ENCODE results near the gene KLK13.
A peak's percentile ranks its signal among the peaks of the same experiment; 100 is the strongest.

Gene KLK13

DNA sequence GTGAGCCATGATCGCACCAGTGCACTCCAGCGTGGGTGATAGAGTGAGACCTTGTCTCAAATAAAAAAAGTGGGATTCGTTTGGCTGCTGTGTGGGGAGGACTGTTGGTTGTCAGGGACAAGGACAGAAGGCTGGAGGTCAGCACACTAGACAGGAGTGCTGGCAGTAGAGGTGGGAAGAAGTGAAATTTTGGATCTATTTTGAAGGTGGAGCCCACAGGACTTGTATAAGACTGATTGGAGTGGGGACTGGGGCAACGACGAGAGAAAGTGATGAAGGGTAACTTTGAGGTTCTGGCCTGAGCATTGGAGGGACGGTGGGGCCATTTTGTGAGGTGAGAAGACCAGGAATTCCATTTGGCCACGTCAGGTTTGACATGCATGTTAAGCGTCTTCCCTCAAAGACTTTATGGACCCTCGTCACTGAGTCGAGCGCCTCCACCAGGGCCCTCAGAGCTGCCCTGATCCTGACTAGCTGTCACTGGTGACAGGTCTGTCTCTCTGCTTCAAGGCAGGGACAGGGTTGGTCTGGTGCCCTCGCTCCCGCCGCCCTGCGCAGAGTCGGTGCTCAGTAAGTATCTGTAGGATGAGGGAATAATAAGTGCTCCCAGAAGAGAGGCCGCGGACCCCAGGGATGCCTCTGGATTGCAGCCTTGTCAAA is 42.6 kb upstream of the KLK13 start:
- TF ChIP-seq, protein P1, sequence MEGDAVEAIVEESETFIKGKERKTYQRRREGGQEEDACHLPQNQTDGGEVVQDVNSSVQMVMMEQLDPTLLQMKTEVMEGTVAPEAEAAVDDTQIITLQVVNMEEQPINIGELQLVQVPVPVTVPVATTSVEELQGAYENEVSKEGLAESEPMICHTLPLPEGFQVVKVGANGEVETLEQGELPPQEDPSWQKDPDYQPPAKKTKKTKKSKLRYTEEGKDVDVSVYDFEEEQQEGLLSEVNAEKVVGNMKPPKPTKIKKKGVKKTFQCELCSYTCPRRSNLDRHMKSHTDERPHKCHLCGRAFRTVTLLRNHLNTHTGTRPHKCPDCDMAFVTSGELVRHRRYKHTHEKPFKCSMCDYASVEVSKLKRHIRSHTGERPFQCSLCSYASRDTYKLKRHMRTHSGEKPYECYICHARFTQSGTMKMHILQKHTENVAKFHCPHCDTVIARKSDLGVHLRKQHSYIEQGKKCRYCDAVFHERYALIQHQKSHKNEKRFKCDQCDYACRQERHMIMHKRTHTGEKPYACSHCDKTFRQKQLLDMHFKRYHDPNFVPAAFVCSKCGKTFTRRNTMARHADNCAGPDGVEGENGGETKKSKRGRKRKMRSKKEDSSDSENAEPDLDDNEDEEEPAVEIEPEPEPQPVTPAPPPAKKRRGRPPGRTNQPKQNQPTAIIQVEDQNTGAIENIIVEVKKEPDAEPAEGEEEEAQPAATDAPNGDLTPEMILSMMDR (IDR thresholded peaks at IDR 0.05; ENCODE audit: extremely low read depth, missing control alignments), result no peak
- DNase-seq (ENCODE audit: low spot score), result no peak

DNA sequence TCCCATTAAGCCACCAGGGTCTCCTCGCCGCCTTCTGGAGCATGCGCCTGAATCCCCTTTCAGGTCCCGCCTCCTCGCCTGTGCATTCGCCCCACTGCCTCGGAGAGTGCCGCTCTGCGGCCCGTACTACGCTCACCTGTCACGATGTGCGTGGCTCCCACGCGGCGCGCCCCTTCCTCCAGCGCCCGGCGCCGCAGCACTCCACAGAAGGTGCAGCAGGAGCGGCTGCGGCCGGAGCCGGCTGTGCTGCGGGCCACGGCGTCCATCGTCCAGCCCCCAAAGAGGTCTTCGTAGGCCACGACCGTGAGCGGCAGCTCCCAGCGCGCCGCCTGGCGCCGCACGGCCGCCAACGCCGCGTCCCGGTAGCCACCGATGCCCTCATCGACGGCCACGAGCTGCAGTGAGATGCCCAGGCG is 39.0 kb upstream of the KLK13 start:
- TF ChIP-seq, protein P1 (IDR thresholded peaks at IDR 0.05; ENCODE audit: extremely low read depth, missing control alignments), result no peak
- DNase-seq (ENCODE audit: low spot score), result no peak

DNA sequence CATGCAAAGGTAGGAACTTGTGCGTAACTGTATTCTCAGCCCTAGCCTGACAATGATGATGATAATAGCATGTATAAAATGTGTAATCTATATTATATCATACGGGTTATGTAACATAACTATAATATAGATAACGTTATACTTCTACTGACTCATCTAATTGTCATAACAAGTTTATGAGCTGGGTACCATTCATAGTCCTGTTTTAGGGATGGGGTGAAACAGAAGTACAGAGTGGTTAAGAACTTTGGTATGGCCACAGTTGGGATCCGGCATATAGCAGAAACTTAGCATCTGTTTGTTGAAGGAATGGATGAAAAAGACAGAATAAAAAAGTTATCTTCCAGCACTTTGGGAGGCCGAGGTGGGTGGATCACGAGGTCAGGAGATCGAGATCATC is 38.1 kb upstream of the KLK13 start:
- no peak for DNase-seq (ENCODE audit: low spot score)
- TF ChIP-seq, protein P1 (IDR thresholded peaks at IDR 0.05; ENCODE audit: extremely low read depth, missing control alignments), result no peak

DNA sequence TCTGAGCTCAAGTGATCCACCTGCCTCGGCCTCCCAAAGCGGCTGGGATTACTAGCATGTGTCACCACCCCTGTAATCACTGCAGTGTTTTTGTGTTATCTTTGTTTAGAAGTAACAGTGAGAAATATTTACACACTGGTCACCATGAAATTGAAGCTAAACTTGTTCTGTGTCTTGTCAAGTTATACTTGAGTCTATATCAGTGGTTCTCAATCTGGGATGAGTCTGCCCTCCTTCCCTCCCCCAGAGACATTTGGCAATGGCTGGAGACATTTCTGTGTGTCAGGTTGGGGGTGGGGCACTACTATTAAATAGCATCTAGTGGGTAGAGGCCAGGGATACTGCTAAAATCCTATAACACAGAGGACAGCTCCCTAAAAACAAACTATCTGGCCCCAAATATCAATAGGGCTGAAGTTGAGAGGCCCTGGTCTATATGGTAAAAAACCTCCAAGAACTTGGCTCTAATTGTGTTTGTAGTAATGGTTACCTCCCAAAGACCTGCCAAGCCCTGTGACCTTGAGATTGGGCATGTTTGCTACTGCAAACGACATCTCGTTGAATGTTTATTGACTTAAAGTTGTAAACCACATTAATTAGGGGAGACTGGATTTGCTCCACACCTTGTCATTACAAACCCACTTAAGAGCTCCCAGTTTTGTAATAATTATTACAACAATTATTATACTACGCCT is 36.4 kb upstream of the KLK13 start:
- DNase-seq (ENCODE audit: low spot score), result no peak
- TF ChIP-seq, protein P1 (IDR thresholded peaks at IDR 0.05; ENCODE audit: extremely low read depth, missing control alignments), result no peak

DNA sequence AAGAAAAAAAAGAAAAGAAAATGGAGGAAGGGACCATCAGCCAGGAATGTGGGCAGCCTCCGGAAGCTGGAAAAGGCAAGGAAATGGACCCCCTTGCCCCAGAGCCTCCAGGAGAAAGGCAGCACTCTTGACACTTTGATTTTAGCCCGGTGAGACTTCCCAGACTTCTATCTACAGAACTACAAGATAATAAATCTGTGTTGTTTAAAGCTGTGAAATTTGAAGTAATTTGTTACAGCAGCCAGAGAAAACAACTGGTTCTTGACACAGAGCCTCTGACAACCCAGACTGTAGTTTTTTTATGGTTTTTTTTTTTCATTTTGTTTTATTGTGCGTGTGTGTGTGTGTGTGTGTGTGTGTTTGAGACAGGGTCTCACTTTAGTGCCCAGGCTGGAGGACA is 35.7 kb upstream of the KLK13 start:
- no peak for DNase-seq (ENCODE audit: low spot score)
- TF ChIP-seq, protein P1 (IDR thresholded peaks at IDR 0.05; ENCODE audit: extremely low read depth, missing control alignments), result no peak

DNA sequence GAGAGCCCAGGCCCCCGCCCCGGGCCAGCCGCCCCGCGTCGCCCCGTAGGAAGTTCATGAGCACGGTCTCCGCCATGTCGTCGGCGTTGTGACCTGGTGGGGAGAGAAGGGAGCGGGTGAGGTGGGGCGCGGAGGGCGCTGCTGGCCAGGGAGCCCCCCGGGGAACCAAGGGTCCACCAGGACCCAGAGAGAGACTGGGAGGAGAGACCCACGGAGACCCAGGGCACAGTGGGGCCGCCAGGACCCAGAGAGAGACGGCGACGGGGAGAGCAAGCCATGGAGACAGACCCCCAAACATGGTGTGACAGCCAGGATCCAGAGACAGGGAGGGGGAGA is 34.1 kb upstream of the KLK13 start:
- TF ChIP-seq, protein P1 (IDR thresholded peaks at IDR 0.05; ENCODE audit: extremely low read depth, missing control alignments), result no peak
- no peak for DNase-seq (ENCODE audit: low spot score)

DNA sequence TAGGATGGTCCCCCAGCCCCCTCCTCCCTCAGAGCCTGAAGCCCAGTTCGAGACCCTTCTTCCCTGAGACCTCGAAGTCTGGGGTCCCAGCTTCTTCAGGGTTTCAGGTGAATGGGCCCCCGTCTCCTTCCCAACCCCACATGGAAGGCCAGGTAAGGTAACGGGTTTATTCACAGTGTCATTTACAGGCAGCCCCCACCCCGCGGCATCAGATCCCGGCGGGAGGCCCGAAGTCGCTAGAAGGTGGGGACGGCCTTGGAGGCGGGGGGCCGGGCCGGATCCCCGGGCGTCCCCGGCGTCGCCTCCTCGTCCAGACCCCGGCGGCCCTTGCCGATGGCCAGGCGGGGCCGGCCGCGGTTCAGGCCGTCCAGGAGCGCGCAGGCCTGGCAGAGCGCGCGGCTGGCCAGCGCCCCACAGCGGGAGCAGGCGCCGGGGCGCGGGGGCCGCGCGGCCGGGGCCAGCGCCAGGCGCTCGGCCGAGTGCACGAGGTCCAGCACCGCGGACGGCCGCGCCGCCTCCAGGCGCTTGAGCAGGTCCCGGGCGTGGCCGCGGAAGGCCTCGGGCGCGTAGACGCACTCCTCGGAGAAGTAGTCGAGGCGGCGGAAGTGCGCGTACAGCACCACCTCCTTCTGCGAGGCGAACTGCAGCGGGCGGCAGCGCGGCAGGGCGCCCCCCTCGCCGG is 33.6 kb upstream of the KLK13 start:
- DNase-seq (ENCODE audit: low spot score), result peak; percentile 74
- TF ChIP-seq, protein P1 (IDR thresholded peaks at IDR 0.05; ENCODE audit: extremely low read depth, missing control alignments), result no peak
